Trophoblast cell (in vitro differentiated cells and primary cell): ENCODE measurements around the gene PLP1.
A peak's percentile ranks its signal among the peaks of the same experiment; 100 is the strongest.
"Not testable (repeated sequence)": the region's sequence is repeated elsewhere in the genome, so short reads cannot be mapped to it uniquely, and the experiment has no call there.

Experiments
- DNase-seq, 2 donors: peaks; one replicate each; pipeline ENCODE4 v3.0.0-alpha.2; 2016
- H2AFZ ChIP-seq: 2 replicates; pipeline ENCODE4 v1.6.1; 2013; ENCODE audit warnings: low read length, moderate library complexity, mild to moderate bottlenecking; ENCODE audit not compliant: insufficient read depth, poor library complexity
- H2AK5ac ChIP-seq: 2 replicates; pipeline ENCODE4 v1.6.1; 2013; ENCODE audit warnings: mild to moderate bottlenecking, low read length
- H2BK120ac ChIP-seq: 2 replicates; pipeline ENCODE4 v1.6.1; 2013; ENCODE audit warnings: low read length, mild to moderate bottlenecking, moderate library complexity; ENCODE audit not compliant: insufficient read depth, poor library complexity
- H2BK12ac ChIP-seq: 2 replicates; pipeline ENCODE4 v1.6.1; 2013; ENCODE audit warnings: mild to moderate bottlenecking, low read length, moderate library complexity
- H2BK5ac ChIP-seq: 2 replicates; pipeline ENCODE4 v1.6.1; 2013; ENCODE audit warnings: low read length, low read depth, moderate library complexity, mild to moderate bottlenecking; ENCODE audit not compliant: poor library complexity
- H3K14ac ChIP-seq: 2 replicates; pipeline ENCODE4 v1.6.1; 2013; ENCODE audit warnings: mild to moderate bottlenecking, low read length
- H3K18ac ChIP-seq: 2 replicates; pipeline ENCODE4 v1.6.1; 2013; ENCODE audit warnings: mild to moderate bottlenecking, low read length
- H3K23ac ChIP-seq: 2 replicates; pipeline ENCODE4 v1.6.1; 2013; ENCODE audit warnings: low read length
- H3K27ac ChIP-seq: 2 replicates; pipeline ENCODE4 v1.5.1; 2013; ENCODE audit warnings: low read depth, mild to moderate bottlenecking, inconsistent platforms, low read length, moderate library complexity
- H3K27me3 ChIP-seq: 2 replicates; pipeline ENCODE4 v1.6.1; 2013; ENCODE audit warnings: inconsistent platforms, mild to moderate bottlenecking, low read length, moderate library complexity; ENCODE audit not compliant: insufficient read depth
- H3K36me3 ChIP-seq, 2 experiments: 1 replicate in 1 of 2; 2 replicates in 1 of 2; pipeline ENCODE4 v1.6.1; 2013; ENCODE audit warnings: low read length in 2 of 2, mild to moderate bottlenecking in 2 of 2, moderate library complexity in 1 of 2; ENCODE audit not compliant: insufficient read depth in 2 of 2, control insufficient read depth in 1 of 2
- H3K4ac ChIP-seq: 2 replicates; pipeline ENCODE4 v1.6.1; 2013; ENCODE audit warnings: low read depth, mild to moderate bottlenecking, low read length, moderate library complexity
- H3K4me1 ChIP-seq, 2 experiments: 1 replicate in 1 of 2; 2 replicates in 1 of 2; pipeline ENCODE4 v1.6.1; 2013; ENCODE audit warnings: low read length in 2 of 2, mild to moderate bottlenecking in 2 of 2, moderate library complexity in 1 of 2; ENCODE audit not compliant: insufficient read depth in 2 of 2, control insufficient read depth in 1 of 2
- H3K4me2 ChIP-seq: 2 replicates; pipeline ENCODE4 v1.6.1; 2013; ENCODE audit warnings: inconsistent platforms, mild to moderate bottlenecking, low read length, moderate library complexity
- H3K4me3 ChIP-seq: 2 replicates; pipeline ENCODE4 v1.5.1; 2013; ENCODE audit warnings: mild to moderate bottlenecking, low read depth, low read length, inconsistent platforms
- H3K79me1 ChIP-seq: one replicate; pipeline ENCODE4 v1.6.1; 2013; ENCODE audit warnings: low read length
- H3K79me2 ChIP-seq: 2 replicates; pipeline ENCODE4 v1.6.1; 2013; ENCODE audit warnings: low read length, mild to moderate bottlenecking; ENCODE audit not compliant: control insufficient read depth, insufficient read depth, poor library complexity
- H3K9ac ChIP-seq: 2 replicates; pipeline ENCODE4 v1.6.1; 2013; ENCODE audit warnings: mild to moderate bottlenecking, low read length
- H3K9me3 ChIP-seq: 2 replicates; pipeline ENCODE4 v1.6.1; 2013; ENCODE audit warnings: low read depth, mild to moderate bottlenecking, control low read depth, inconsistent platforms, low read length; ENCODE audit not compliant: insufficient read depth
- H4K12ac ChIP-seq: 2 replicates; pipeline ENCODE4 v1.6.1; 2013; ENCODE audit warnings: low read depth, mild to moderate bottlenecking, low read length, moderate library complexity
- H4K8ac ChIP-seq: 2 replicates; pipeline ENCODE4 v1.6.1; 2013; ENCODE audit warnings: low read depth, mild to moderate bottlenecking, low read length, moderate library complexity
- H4K91ac ChIP-seq: one replicate; pipeline ENCODE4 v1.6.1; 2013; ENCODE audit warnings: low read depth, mild to moderate bottlenecking, low read length, moderate library complexity
- WGBS: extraction: QIAGEN DNeasy Blood & Tissue Kit; methylation state at CpG from one replicate; pipeline ENCODE4 v1.1.7; 2013; ENCODE audit warnings: missing lambda C conversion rate; ENCODE audit not compliant: insufficient read length, insufficient coverage; ENCODE audit errors: extremely low coverage; 5-methylcytosine and 5-hydroxymethylcytosine counted together

The PLP1 gene

DNA sequence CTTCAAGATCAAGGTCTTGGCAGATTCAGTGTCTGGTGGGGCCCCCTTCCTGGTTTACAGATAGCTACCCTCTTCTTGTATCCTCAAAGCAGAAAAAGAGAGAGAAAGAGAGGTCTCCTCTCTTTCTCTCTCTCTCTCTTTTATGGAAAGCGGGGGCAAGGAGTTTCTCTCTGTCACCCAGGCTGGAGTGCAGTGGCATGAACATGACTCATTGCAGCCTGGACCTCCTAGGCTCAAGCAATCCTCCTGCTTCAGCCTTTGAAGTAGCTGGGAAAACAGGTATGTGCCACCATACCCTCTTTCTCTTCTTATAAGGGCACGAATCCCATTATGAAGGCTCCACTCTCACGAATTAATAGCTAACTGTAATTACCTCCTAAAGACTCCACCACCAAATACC is 35.2 kb downstream of the PLP1 start:
- Histone ChIP-seq H2AFZ (no peak overlapping the region), H3K14ac (no peak overlapping the region), H3K79me2 (no peaks in the 10 kb centered on the region), H2BK120ac (no peak overlapping the region), H3K9me3 (no peaks in the 10 kb centered on the region), H3K27ac (no peak overlapping the region), H3K4ac (no peak overlapping the region), H4K8ac (no peak overlapping the region), H4K12ac (no peak overlapping the region), H2AK5ac (no peak overlapping the region), H3K23ac (no peak overlapping the region), H3K4me1 (no peaks in the 10 kb centered on the region), H3K4me2 (no peak overlapping the region), H3K4me3 (no peak overlapping the region), H4K91ac (no peak overlapping the region), H3K27me3 (no peaks in the 10 kb centered on the region), H2BK5ac (no peak overlapping the region), H3K18ac (no peak overlapping the region), H3K36me3 (no peaks in the 10 kb centered on the region), H3K9ac (no peak overlapping the region), H2BK12ac (no peak overlapping the region), H3K79me1 (no peaks in the 10 kb centered on the region)
- no CpG with 5 or more reads among the region's 3 CpGs for WGBS
- DNase-seq = peak in 1 of 2 donors; percentile 7

DNA sequence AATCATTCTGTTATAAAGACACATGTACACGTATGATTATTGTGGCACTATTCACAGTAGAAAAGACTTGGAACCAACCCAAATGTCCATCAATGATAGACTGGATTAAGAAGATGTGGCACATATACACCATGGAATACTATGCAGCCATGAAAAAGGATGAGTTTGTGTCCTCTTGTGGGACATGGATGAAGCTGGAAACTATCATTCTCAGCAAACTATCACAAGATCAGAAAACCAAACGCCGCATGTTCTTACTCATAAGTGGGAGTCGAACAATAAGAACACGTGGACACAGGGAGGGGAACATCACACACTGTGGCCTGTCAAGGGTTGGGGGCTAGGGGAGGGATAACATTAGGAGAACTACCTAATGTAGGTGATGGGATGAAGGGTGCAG is 40.5 kb downstream of the PLP1 start:
- H3K9ac ChIP-seq, H3K79me1 ChIP-seq, H3K14ac ChIP-seq, H2AFZ ChIP-seq, H3K27ac ChIP-seq, H2BK120ac ChIP-seq, H3K27me3 ChIP-seq, H3K36me3 ChIP-seq, H2AK5ac ChIP-seq, H3K4me3 ChIP-seq, H4K91ac ChIP-seq, H3K18ac ChIP-seq, H3K4ac ChIP-seq, H2BK12ac ChIP-seq, H3K79me2 ChIP-seq, H2BK5ac ChIP-seq, H3K4me2 ChIP-seq, H3K23ac ChIP-seq, H4K12ac ChIP-seq, H3K4me1 ChIP-seq, H3K9me3 ChIP-seq, DNase-seq, H4K8ac ChIP-seq: not testable (repeated sequence)
- WGBS = no CpG with 5 or more reads among the region's 5 CpGs

DNA sequence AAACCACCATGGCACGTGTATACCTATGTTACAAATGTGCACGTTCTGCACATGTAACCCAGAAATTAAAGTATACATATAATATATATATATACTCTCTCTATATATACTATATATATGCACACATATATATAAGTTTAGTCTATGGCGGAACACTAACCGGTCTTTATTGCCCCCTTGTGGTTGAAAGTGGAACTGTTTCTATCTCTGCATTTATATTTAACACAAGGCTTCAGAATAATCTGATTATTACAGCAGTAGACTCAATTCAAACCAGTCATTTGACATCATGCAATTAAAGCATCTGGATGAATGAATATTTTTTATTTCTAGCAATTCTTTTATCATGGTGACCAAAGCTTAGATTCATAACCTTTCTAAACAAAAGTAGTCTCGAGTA is 40.9 kb downstream of the PLP1 start:
- no peak overlapping the region for H3K27ac ChIP-seq
- no peak overlapping the region for H3K9ac ChIP-seq
- no peak overlapping the region for H4K91ac ChIP-seq
- H4K8ac ChIP-seq = no peak overlapping the region
- no peak overlapping the region for H2AFZ ChIP-seq
- H2BK5ac ChIP-seq = no peak overlapping the region
- no peak overlapping the region for H4K12ac ChIP-seq
- no peak overlapping the region for H3K4me2 ChIP-seq
- H3K4ac ChIP-seq = no peak overlapping the region
- H3K79me1 ChIP-seq = no peaks in the 10 kb centered on the region
- no peak overlapping the region for H3K14ac ChIP-seq
- no peak overlapping the region for H2BK120ac ChIP-seq
- H3K4me3 ChIP-seq = no peak overlapping the region
- H2BK12ac ChIP-seq = no peak overlapping the region
- H3K27me3 ChIP-seq = no peaks in the 10 kb centered on the region
- H3K23ac ChIP-seq = no peak overlapping the region
- no peaks in the 10 kb centered on the region for H3K9me3 ChIP-seq
- H3K18ac ChIP-seq = no peak overlapping the region
- DNase-seq = peak; percentile 37 to 94
- WGBS = no CpG with 5 or more reads among the region's 5 CpGs
- H2AK5ac ChIP-seq = no peak overlapping the region
- no peaks in the 10 kb centered on the region for H3K4me1 ChIP-seq
- H3K79me2 ChIP-seq = no peaks in the 10 kb centered on the region
- H3K36me3 ChIP-seq = no peaks in the 10 kb centered on the region

DNA sequence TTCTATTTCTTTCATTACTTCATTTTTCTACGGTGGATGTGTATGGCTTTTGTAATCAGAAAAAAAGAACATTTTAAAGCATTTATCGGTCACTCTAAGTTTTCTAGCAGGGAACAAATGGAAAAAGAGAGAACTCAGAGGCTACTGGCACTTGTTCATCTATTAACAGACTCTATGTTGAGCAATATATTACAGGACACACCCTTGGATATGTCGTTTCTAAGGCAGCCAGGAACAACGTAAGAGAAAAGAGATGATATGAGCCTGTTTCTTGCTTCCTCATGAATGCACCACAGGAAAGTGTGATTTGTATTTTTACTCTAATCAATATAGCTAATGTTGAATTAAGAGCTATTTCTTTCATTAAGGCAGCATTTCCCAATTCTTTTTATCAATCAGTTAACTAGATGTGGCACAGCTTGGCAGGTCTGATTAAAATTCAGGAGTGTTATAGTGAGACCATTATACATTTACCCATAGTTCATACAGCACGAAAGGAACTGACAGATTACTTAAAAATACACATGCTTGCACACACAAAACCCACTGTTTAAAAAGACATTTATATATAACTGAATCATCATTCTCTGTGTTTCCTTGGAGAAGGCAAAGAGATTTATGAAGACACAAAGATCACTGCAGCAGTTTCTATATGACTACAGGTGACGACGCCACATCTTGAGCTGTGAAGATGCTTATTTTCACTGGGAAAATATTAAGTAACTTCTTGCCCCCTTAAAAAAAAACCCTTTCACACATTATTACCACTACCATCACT is 42.4 kb downstream of the PLP1 start:
- Histone ChIP-seq H3K9ac (no peak overlapping the region), H2BK120ac (no peak overlapping the region), H3K27me3 (no peaks in the 10 kb centered on the region), H2AFZ (no peak overlapping the region), H2BK12ac (no peak overlapping the region), H3K36me3 (no peaks in the 10 kb centered on the region), H3K4me3 (no peak overlapping the region), H2AK5ac (no peak overlapping the region), H3K23ac (no peak overlapping the region), H3K4ac (no peak overlapping the region), H3K9me3 (no peaks in the 10 kb centered on the region), H3K79me1 (no peaks in the 10 kb centered on the region), H2BK5ac (no peak overlapping the region), H4K8ac (no peak overlapping the region), H3K79me2 (no peaks in the 10 kb centered on the region), H3K14ac (no peak overlapping the region), H3K18ac (no peak overlapping the region), H4K12ac (no peak overlapping the region), H4K91ac (no peak overlapping the region), H3K4me1 (no peaks in the 10 kb centered on the region), H3K27ac (no peak overlapping the region), H3K4me2 (no peak overlapping the region)
- DNase-seq = no peak
- WGBS = no CpG with 5 or more reads among the region's 7 CpGs
